GM21737 (cell line): ENCODE measurements around the gene GBP6.
"Not testable (repeated sequence)": the region's sequence is repeated elsewhere in the genome, so short reads cannot be mapped to it uniquely, and the experiment has no call there.

Source experiments
- ATAC-seq: cut with Tn5 transposase; IDR thresholded peaks from one replicate; pipeline ENCODE4 v1.9.1; 2021; ENCODE audit warnings: mild to moderate bottlenecking, moderate library complexity; ENCODE audit not compliant: unreplicated experiment

The GBP6 gene

GRCh38 chr1:89363638-89364536 lies at the start of gene GBP6:
TSS of gene GBP6 (plus strand) at chr1:89364059. CDS start at chr1:89368552, 4,493 bp downstream.
- ATAC-seq = peak; percentile 15

GRCh38 chr1:89322402-89322801 lies 41.5 kb upstream of the GBP6 start:
- ATAC-seq = no peak

- ATAC-seq = no peak
Observed at GRCh38 chr1:89331890-89332289, 32.0 kb upstream of the GBP6 start.

- ATAC-seq = no peak
Observed at GRCh38 chr1:89332461-89332860, 31.4 kb upstream of the GBP6 start.

GRCh38 chr1:89335486-89335885 lies 28.4 kb upstream of the GBP6 start:
- ATAC-seq = no peak

GRCh38 chr1:89337903-89338302 lies 26.0 kb upstream of the GBP6 start:
- ATAC-seq = no peak

- no peak for ATAC-seq
Observed at GRCh38 chr1:89339039-89339438, 24.8 kb upstream of the GBP6 start.

- ATAC-seq = not testable (repeated sequence)
Observed at GRCh38 chr1:89345479-89345878, 18.4 kb upstream of the GBP6 start.

GRCh38 chr1:89347296-89347695 lies 16.6 kb upstream of the GBP6 start:
- no peak for ATAC-seq

- ATAC-seq = no peak
Observed at GRCh38 chr1:89350298-89350697, 13.6 kb upstream of the GBP6 start.

GRCh38 chr1:89351597-89352311 lies 12.1 kb upstream of the GBP6 start:
- ATAC-seq = no peak

- no peak for ATAC-seq
Observed at GRCh38 chr1:89352421-89352820, 11.4 kb upstream of the GBP6 start.

- no peak for ATAC-seq
Observed at GRCh38 chr1:89354205-89354604, 9.7 kb upstream of the GBP6 start.

GRCh38 chr1:89355056-89355455 lies 8.8 kb upstream of the GBP6 start:
- no peak for ATAC-seq

- no peak for ATAC-seq
Observed at GRCh38 chr1:89356658-89357400, 7.0 kb upstream of the GBP6 start.

- peak; percentile 84 for ATAC-seq
Observed at GRCh38 chr1:89358287-89358893, 5.5 kb upstream of the GBP6 start.

GRCh38 chr1:89360716-89361115 lies 3.1 kb upstream of the GBP6 start:
- ATAC-seq = no peak

GRCh38 chr1:89361681-89362080 lies 2.2 kb upstream of the GBP6 start:
- ATAC-seq = no peak

- ATAC-seq = peak; percentile 84
Observed at GRCh38 chr1:89363196-89363595, 663 bp upstream of the GBP6 start.

GRCh38 chr1:89364954-89365550 lies 1.2 kb downstream of the GBP6 start:
- ATAC-seq = no peak

GRCh38 chr1:89367221-89367620 lies 3.4 kb downstream of the GBP6 start:
- ATAC-seq = no peak
